H9 (cell line): ENCODE measurements around the gene PPL. TPM values are rescaled to one million over a fixed set of nuclear protein-coding genes. Genes with fewer than 3 reads are reported as not detected.

ENCODE experiments used
- DNase-seq: peaks from one replicate; pipeline ENCODE4 v3.0.0-alpha.2; 2017
- H2AFZ ChIP-seq: one replicate; pipeline ENCODE4 v1.6.1; 2013; ENCODE audit warnings: mild to moderate bottlenecking, low read length, control low read depth, moderate library complexity
- H2AK5ac ChIP-seq: 2 replicates; pipeline ENCODE4 v1.6.1; 2013; ENCODE audit warnings: low read length, control low read depth, mixed read lengths; ENCODE audit not compliant: insufficient read length
- H2BK120ac ChIP-seq: one replicate; pipeline ENCODE4 v1.6.1; 2013; ENCODE audit warnings: low read depth, mild to moderate bottlenecking, low read length, control low read depth, inconsistent platforms; ENCODE audit not compliant: poor library complexity, severe bottlenecking
- H2BK12ac ChIP-seq: 2 replicates; pipeline ENCODE4 v1.6.1; 2013; ENCODE audit warnings: low read length, control low read depth, mixed read lengths, low read depth; ENCODE audit not compliant: insufficient read length
- H2BK15ac ChIP-seq: 2 replicates; pipeline ENCODE4 v1.6.1; 2013; ENCODE audit warnings: low read depth, low read length, control low read depth
- H2BK20ac ChIP-seq: one replicate; pipeline ENCODE4 v1.6.1; 2013; ENCODE audit warnings: low read depth, mild to moderate bottlenecking, low read length, control low read depth, inconsistent platforms; ENCODE audit not compliant: poor library complexity, severe bottlenecking
- H2BK5ac ChIP-seq: 2 replicates; pipeline ENCODE4 v1.6.1; 2013; ENCODE audit warnings: low read length, control low read depth, mixed read lengths; ENCODE audit not compliant: insufficient read length
- H3K14ac ChIP-seq: 2 replicates; pipeline ENCODE4 v1.6.1; 2013; ENCODE audit warnings: low read length, control low read depth; ENCODE audit not compliant: insufficient read depth
- H3K18ac ChIP-seq: 2 replicates; pipeline ENCODE4 v1.6.1; 2013; ENCODE audit warnings: low read depth, mild to moderate bottlenecking, mixed read lengths, low read length, control low read depth; ENCODE audit not compliant: insufficient read length
- H3K23ac ChIP-seq: 2 replicates; pipeline ENCODE4 v1.6.1; 2013; ENCODE audit warnings: low read length, control low read depth, mixed read lengths, low read depth; ENCODE audit not compliant: insufficient read length
- H3K23me2 ChIP-seq: 2 replicates; pipeline ENCODE4 v1.6.1; 2013; ENCODE audit warnings: low read depth, mild to moderate bottlenecking, mixed read lengths, low read length, control low read depth; ENCODE audit not compliant: insufficient read length, poor library complexity, severe bottlenecking
- H3K27ac ChIP-seq: 2 replicates; pipeline ENCODE4 v1.5.1; 2013; ENCODE audit warnings: low read length, control low read depth, mixed read lengths, low read depth; ENCODE audit not compliant: insufficient read length
- H3K27me3 ChIP-seq: 2 replicates; pipeline ENCODE4 v1.6.1; 2013; ENCODE audit warnings: low read length, control low read depth, inconsistent platforms; ENCODE audit not compliant: insufficient read depth
- H3K4ac ChIP-seq: 2 replicates; pipeline ENCODE4 v1.6.1; 2013; ENCODE audit warnings: low read depth, mild to moderate bottlenecking, control low read depth, inconsistent platforms, low read length, moderate library complexity
- H3K4me1 ChIP-seq: 2 replicates; pipeline ENCODE4 v1.6.1; 2013; ENCODE audit warnings: low read length, control low read depth, inconsistent platforms; ENCODE audit not compliant: insufficient read depth
- H3K4me2 ChIP-seq: 2 replicates; pipeline ENCODE4 v1.6.1; 2013; ENCODE audit warnings: low read length, control low read depth, mixed read lengths; ENCODE audit not compliant: insufficient read length, insufficient read depth
- H3K56ac ChIP-seq: 2 replicates; pipeline ENCODE4 v1.6.1; 2013; ENCODE audit warnings: low read depth, mild to moderate bottlenecking, mixed read lengths, low read length, control low read depth; ENCODE audit not compliant: insufficient read length
- H3K79me1 ChIP-seq: 2 replicates; pipeline ENCODE4 v1.6.1; 2013; ENCODE audit warnings: low read depth, mild to moderate bottlenecking, moderate library complexity, low read length, control low read depth, inconsistent platforms; ENCODE audit not compliant: insufficient read depth, poor library complexity, severe bottlenecking
- H3K79me2 ChIP-seq: 2 replicates; pipeline ENCODE4 v1.6.1; 2013; ENCODE audit warnings: low read length, control low read depth, inconsistent platforms; ENCODE audit not compliant: insufficient read depth
- H3K9ac ChIP-seq: 2 replicates; pipeline ENCODE4 v1.6.1; 2013; ENCODE audit warnings: low read length, control low read depth, mixed read lengths; ENCODE audit not compliant: insufficient read length; ENCODE audit errors: extremely low read depth
- H3K9me3 ChIP-seq: one replicate; pipeline ENCODE4 v1.6.1; 2013; ENCODE audit warnings: low read depth, low read length, inconsistent platforms; ENCODE audit not compliant: control insufficient read depth
- H3T11ph ChIP-seq: one replicate; pipeline ENCODE4 v1.6.1; 2013; ENCODE audit warnings: mild to moderate bottlenecking, low read length, control low read depth, inconsistent platforms
- H4K20me1 ChIP-seq: one replicate; pipeline ENCODE4 v1.6.1; 2013; ENCODE audit not compliant: control insufficient read depth, insufficient read length, insufficient read depth
- H4K5ac ChIP-seq: 2 replicates; pipeline ENCODE4 v1.6.1; 2013; ENCODE audit warnings: low read depth, mild to moderate bottlenecking, mixed read lengths, low read length, control low read depth; ENCODE audit not compliant: insufficient read length
- H4K8ac ChIP-seq: replicated peaks from 2 replicates; pipeline ENCODE4 v1.6.1; 2013; ENCODE audit warnings: low read length, control low read depth, mixed read lengths, low read depth; ENCODE audit not compliant: insufficient read length
- H4K91ac ChIP-seq: 2 replicates; pipeline ENCODE4 v1.6.1; 2013; ENCODE audit warnings: low read depth, mild to moderate bottlenecking, moderate library complexity, mixed read lengths, low read length, control low read depth; ENCODE audit not compliant: insufficient read length
- H3K27ac Mint-ChIP-seq, 3 experiments: 2 replicates in 2 of 3; 3 replicates in 1 of 3; pipeline ENCODE4 v1.8.0; 2020 to 2021; ENCODE audit warnings: mixed read lengths in 3 of 3, mild to moderate bottlenecking in 1 of 3, moderate library complexity in 1 of 3
- H3K27me3 Mint-ChIP-seq: 2 replicates; pipeline ENCODE4 v1.8.0; 2021; ENCODE audit warnings: low read depth, mild to moderate bottlenecking, moderate library complexity, mixed read lengths
- H3K36me3 Mint-ChIP-seq, 3 experiments: 2 replicates in 2 of 3; 3 replicates in 1 of 3; pipeline ENCODE4 v1.8.0; 2020 to 2021; ENCODE audit warnings: low read depth in 3 of 3, mixed read lengths in 3 of 3; ENCODE audit not compliant: insufficient read depth in 1 of 3
- H3K4me1 Mint-ChIP-seq, 2 experiments: 2 replicates each; pipeline ENCODE4 v1.8.0; 2020; ENCODE audit warnings: mixed read lengths in 2 of 2
- H3K4me3 Mint-ChIP-seq, 2 experiments: 2 replicates in 1 of 2; 3 replicates in 1 of 2; pipeline ENCODE4 v1.8.0; 2020 to 2021; ENCODE audit warnings: mild to moderate bottlenecking in 2 of 2, mixed read lengths in 2 of 2, moderate library complexity in 1 of 2
- H3K9me3 Mint-ChIP-seq, 2 experiments: 2 replicates in 1 of 2; 3 replicates in 1 of 2; pipeline ENCODE4 v1.8.0; 2020; ENCODE audit warnings: mild to moderate bottlenecking in 2 of 2, mixed read lengths in 2 of 2, moderate library complexity in 1 of 2
- WGBS: extraction: QIAGEN DNeasy Blood & Tissue Kit; methylation state at CpG from one replicate; pipeline ENCODE4 v1.1.7; 2013; ENCODE audit warnings: missing lambda C conversion rate, low lambda C conversion rate, mixed read lengths; ENCODE audit not compliant: insufficient read length; ENCODE audit errors: extremely low coverage; 5-methylcytosine and 5-hydroxymethylcytosine counted together
- total RNA-seq: library from RNA; stranded (reverse); gene quantifications from 2 replicates; pipeline ENCODE4 v1.2.1, GENCODE V29; 2021
- TF ChIP-seq, protein P1 (sequence below): fragments of 200-600 bp; sonication (generic); conservative IDR thresholded peaks from 3 replicates; pipeline ENCODE4 v1.8.0; 2021; ENCODE audit warnings: antibody characterized with exemption, mild to moderate bottlenecking

The PPL gene
- total RNA-seq, 1 experiment from 2014 or later, result 29.2 TPM

DNA sequence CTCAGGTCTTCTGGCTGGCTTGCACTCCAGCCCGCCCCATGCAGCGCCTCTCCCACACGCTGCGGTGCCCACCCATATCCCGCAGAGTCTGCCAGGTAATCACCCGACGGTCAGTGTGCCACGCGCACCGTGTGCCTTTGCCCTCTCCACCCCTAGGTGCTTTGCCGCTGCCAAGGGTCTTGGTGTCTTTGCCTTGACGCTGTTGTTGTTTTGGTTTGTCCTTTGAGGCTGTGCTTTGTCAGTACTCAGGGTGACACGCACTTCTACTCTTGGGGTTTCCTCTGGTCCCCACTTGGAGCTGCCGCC, 59.6 kb downstream of the PPL start:
- H3K23me2 ChIP-seq, result no peaks in the 10 kb centered on the region
- no peaks in the 10 kb centered on the region for H3K79me2 ChIP-seq
- Mint-ChIP-seq H3K9me3 (no peaks in the 10 kb centered on the region), H3K27ac (peak overlapping the region in 1 of 3 experiments; percentile 49; a peak in 1 of 7 replicates), H3K4me1 (no peaks in the 10 kb centered on the region), H3K27me3 (no peaks in the 10 kb centered on the region), H3K36me3 (peaks cover 41 to 95% (median 83%) of the 10 kb centered on the region in 3 experiments), H3K4me3 (no peak overlapping the region)
- H2BK120ac ChIP-seq, result no peak overlapping the region
- no peak overlapping the region for H3K9ac ChIP-seq
- WGBS, result no CpG with 5 or more reads among the region's 14 CpGs
- H4K91ac ChIP-seq, result no peak overlapping the region
- DNase-seq, result no peak
- H4K20me1 ChIP-seq, result peaks cover 2% of the 10 kb centered on the region
- no peak overlapping the region for H4K5ac ChIP-seq
- H3K14ac ChIP-seq, result no peak overlapping the region
- no peak overlapping the region for H3K23ac ChIP-seq
- no peak overlapping the region for H4K8ac ChIP-seq
- no peak overlapping the region for H3K4ac ChIP-seq
- H3K79me1 ChIP-seq, result no peaks in the 10 kb centered on the region
- H2BK5ac ChIP-seq, result no peak overlapping the region
- no peak overlapping the region for H3K4me2 ChIP-seq
- no peaks in the 10 kb centered on the region for H3K9me3 ChIP-seq
- H3K27me3 ChIP-seq, result no peaks in the 10 kb centered on the region
- no peak overlapping the region for H2BK12ac ChIP-seq
- no peak overlapping the region for H3T11ph ChIP-seq
- no peak overlapping the region for H2BK20ac ChIP-seq
- H2BK15ac ChIP-seq, result no peak overlapping the region
- H3K18ac ChIP-seq, result no peak overlapping the region
- no peak overlapping the region for H2AFZ ChIP-seq
- no peak overlapping the region for H2AK5ac ChIP-seq
- no peak overlapping the region for H3K56ac ChIP-seq
- TF ChIP-seq, protein P1, sequence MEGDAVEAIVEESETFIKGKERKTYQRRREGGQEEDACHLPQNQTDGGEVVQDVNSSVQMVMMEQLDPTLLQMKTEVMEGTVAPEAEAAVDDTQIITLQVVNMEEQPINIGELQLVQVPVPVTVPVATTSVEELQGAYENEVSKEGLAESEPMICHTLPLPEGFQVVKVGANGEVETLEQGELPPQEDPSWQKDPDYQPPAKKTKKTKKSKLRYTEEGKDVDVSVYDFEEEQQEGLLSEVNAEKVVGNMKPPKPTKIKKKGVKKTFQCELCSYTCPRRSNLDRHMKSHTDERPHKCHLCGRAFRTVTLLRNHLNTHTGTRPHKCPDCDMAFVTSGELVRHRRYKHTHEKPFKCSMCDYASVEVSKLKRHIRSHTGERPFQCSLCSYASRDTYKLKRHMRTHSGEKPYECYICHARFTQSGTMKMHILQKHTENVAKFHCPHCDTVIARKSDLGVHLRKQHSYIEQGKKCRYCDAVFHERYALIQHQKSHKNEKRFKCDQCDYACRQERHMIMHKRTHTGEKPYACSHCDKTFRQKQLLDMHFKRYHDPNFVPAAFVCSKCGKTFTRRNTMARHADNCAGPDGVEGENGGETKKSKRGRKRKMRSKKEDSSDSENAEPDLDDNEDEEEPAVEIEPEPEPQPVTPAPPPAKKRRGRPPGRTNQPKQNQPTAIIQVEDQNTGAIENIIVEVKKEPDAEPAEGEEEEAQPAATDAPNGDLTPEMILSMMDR, result no peak
- H3K27ac ChIP-seq, result no peak overlapping the region
- H3K4me1 ChIP-seq, result no peaks in the 10 kb centered on the region
